Bronchial epithelial cell (primary cell): ENCODE data around the gene OSCP1. TPM values are rescaled to one million over a fixed set of nuclear protein-coding genes. Genes with fewer than 3 reads are reported as not detected.

Experiments
- DNase-seq: peaks from one replicate; pipeline ENCODE4 v3.0.0-alpha.2; 2010; ENCODE audit warnings: low read depth
- FAIRE-seq: peaks from 2 replicates; lab custom pipeline; 2011; peaks lifted over from hg19 to GRCh38; lab: Jason Lieb, UNC
- H3K27me3 ChIP-seq: 2 replicates; pipeline ENCODE4 v1.5.1; 2011; ENCODE audit warnings: low read length; ENCODE audit not compliant: control insufficient read depth, insufficient read depth
- H3K36me3 ChIP-seq: 2 replicates; pipeline ENCODE4 v1.5.1; 2011; ENCODE audit warnings: low read length; ENCODE audit not compliant: control insufficient read depth, insufficient read depth
- H3K4me3 ChIP-seq: 2 replicates; pipeline ENCODE4 v1.5.1; 2011; ENCODE audit warnings: mild to moderate bottlenecking, low read depth, low read length, control low read depth
- total RNA-seq: library from RNA; depleted of rRNA; stranded (reverse); fragments of >200 nt; gene quantifications from 2 replicates; pipeline ENCODE4 v1.2.1, GENCODE V29; 2014
- TF ChIP-seq, protein P1 (sequence below): IDR thresholded peaks from 2 replicates; pipeline ENCODE4 v1.5.1; 2011; ENCODE audit warnings: mild to moderate bottlenecking, moderate library complexity, low read length, control low read depth, inconsistent platforms; ENCODE audit not compliant: insufficient read depth, severe bottlenecking

The OSCP1 gene
- total RNA-seq, 1 donor from 2014 or later = 3.7 TPM

DNA sequence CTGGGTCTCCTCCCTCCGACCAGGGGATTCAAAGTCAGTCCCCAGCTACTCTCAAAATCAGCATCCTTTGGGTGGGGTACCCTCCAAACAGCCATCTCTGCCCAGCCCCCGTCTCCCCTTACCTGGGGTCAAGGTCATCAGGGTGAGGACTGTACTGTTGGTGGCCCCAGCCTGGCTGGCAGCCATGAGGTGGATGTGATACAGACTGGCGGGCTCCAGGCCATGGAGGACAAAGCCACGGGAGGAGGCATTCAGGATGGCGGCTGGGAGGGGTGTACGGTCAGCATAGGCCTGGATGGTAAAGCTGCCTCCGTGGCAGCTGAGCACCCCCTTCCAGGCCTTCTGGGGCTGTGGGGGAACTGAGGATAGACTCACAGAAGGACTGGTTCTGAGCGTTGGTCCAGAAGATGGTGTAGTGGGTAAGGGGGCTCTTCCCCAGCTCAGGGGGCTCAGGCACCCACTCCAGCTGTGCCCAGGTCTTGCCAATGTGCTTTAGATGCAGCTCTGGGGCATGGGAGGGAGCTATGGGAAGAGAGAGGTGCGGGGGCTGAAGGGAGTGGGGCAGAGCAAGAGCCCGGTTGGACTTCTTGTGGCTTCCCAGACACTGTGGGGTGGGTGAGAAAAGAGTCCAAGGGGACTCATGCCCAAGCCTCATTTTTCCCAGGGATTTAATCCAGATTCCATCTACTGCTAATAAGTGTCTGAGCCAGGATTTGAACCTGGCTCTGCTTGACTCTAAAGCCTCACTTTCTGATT lies 17.6 kb upstream of the OSCP1 start:
- TF ChIP-seq, protein P1, sequence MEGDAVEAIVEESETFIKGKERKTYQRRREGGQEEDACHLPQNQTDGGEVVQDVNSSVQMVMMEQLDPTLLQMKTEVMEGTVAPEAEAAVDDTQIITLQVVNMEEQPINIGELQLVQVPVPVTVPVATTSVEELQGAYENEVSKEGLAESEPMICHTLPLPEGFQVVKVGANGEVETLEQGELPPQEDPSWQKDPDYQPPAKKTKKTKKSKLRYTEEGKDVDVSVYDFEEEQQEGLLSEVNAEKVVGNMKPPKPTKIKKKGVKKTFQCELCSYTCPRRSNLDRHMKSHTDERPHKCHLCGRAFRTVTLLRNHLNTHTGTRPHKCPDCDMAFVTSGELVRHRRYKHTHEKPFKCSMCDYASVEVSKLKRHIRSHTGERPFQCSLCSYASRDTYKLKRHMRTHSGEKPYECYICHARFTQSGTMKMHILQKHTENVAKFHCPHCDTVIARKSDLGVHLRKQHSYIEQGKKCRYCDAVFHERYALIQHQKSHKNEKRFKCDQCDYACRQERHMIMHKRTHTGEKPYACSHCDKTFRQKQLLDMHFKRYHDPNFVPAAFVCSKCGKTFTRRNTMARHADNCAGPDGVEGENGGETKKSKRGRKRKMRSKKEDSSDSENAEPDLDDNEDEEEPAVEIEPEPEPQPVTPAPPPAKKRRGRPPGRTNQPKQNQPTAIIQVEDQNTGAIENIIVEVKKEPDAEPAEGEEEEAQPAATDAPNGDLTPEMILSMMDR = no peak
- Histone ChIP-seq H3K27me3 (no peaks in the 10 kb centered on the region), H3K4me3 (no peak overlapping the region), H3K36me3 (no peaks in the 10 kb centered on the region)
- DNase-seq (no peak), FAIRE-seq (no peak)

DNA sequence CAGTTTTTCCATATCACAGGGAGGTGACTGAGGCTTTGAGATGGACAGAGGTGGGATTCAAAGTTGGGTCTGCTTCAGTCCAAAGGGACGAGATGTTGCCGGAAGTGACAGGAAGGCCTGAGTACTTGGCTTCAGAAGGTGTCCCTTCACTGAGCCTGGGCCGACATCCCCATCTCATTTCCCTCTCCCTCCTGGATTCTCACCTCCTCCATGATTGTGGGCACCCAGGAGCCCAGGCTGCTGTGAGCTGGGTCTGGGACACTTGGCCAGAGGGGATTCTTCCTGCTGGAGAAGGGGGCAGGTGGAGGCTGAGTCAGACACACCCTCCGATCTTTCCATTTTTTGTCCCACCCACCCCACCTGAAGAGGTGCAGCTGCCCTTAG lies 16.8 kb upstream of the OSCP1 start:
- TF ChIP-seq, protein P1 = no peak
- Histone ChIP-seq H3K36me3 (peaks cover 4% of the 10 kb centered on the region), H3K4me3 (no peak overlapping the region), H3K27me3 (no peaks in the 10 kb centered on the region)
- DNase-seq = no peak
- FAIRE-seq = no peak

DNA sequence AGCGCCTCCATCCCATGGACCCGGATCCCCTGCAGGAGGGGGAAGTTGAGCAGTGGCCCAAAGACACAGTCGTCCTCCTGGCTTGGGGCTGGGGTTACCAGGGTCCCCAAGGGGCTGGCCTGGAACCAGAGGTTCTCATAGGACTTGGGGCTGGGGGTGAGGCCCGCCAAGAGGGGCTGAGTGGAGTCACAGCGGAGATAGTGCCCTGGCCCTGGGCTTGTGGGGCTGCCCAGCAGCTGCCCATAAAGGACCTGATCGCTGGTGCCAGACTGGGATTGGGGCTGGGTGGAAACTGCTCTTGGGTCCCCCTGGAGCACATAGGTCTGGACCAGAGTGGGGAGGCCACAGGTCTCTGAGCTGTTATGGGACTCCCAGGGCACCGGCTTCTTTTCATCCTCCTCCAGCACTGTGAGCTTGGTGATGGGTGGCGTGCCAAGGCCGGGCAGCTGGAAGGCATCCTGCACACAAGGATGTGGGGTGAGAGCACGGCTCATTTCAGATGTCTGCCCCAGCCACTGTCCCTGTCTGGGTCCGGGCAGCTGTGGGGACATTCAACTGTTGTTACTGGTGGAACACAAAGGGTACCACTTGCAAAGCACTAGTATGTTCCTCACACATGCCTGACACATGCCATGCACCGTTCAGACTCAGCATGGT lies 16.2 kb upstream of the OSCP1 start:
- Histone ChIP-seq H3K27me3 (no peaks in the 10 kb centered on the region), H3K36me3 (peaks cover 4% of the 10 kb centered on the region), H3K4me3 (no peak overlapping the region)
- no peak for DNase-seq
- TF ChIP-seq, protein P1 = no peak
- peak; percentile 36 for FAIRE-seq

DNA sequence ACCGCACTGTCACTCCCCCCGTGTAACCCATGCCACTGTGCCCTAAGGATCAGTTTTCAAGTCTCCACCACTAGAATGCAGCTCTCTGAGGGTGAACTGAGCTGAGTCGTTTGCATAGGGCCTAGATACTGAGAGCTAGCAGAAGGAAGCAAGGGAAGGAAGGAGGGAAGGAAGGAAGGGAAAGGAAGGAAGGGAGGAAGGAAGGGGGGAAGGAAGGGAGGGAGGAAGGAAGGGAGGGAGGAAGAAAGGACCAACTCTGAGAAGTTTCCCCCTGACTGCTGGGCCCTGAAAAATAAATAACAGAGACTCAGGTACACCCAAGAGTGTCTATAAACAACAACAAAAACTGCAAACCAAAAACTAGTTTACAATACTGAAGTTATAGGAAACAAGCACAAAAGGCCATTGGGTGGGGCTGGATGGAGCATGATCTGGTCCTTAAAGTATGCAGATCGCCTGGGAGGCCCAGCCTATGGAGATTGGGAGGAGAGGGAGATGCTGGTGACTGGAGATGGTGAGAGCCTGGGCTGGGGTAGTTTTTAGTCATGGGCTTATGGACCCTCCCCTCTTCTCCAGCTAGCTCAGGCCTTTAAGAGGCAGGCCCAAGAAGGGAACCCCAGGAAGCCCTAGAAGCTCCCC lies 15.6 kb upstream of the OSCP1 start:
- TF ChIP-seq, protein P1 = no peak
- FAIRE-seq = no peak
- peak; percentile 32 for DNase-seq
- Histone ChIP-seq H3K36me3 (peaks cover 5% of the 10 kb centered on the region), H3K4me3 (no peak overlapping the region), H3K27me3 (no peaks in the 10 kb centered on the region)

DNA sequence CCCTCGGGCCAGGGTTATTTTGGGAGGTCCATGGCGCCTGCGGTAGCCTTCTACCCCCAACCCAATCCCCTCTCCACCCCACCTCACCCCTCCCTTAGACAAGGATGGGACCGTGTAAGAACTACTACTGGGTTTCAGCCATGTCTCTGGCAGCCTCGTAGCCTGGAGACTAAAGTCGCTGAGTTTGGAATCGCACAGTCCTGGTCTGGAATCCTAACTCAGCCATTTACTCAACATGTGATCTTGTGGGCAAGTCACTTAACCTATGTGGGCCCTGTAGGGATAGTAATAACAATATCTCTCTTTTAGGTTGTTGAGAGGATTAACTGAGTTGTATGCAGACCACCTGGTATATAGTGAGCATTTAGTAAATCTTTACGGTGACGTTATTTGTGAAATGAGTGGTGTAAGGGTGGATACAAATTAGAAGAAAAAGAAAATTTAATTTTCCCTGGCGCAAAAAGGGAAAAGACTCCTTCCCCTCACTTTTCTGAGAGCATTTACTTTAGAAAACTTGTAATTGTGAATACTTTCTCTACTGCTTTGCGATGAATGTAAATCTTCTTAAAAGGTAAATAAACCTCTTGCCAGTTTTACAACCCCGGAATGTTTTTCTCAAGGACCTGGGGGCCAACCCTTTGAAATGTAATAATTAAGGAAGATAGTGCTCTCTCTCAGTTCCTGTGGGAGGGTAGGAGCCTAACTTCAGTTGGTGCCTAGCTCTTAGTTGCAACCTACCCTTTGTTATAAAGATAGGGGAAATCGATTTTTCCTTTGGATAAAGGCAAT lies 14.5 kb upstream of the OSCP1 start:
- TF ChIP-seq, protein P1 = no peak
- Histone ChIP-seq H3K4me3 (peak overlapping the region; percentile 56), H3K36me3 (peaks cover 10% of the 10 kb centered on the region), H3K27me3 (no peaks in the 10 kb centered on the region)
- DNase-seq (peak; percentile 29), FAIRE-seq (no peak)
